Right kidney (tissue), 9 donors: Measurements from ENCODE around the gene KASH5.
A peak's percentile ranks its signal among the peaks of the same experiment; 100 is the strongest.

Experiments
- DNase-seq: peaks from one replicate; pipeline ENCODE4 v3.0.0-alpha.2; 2016
- long read RNA-seq, 8 donors: transcript quantifications; one replicate each; lab custom pipeline, GENCODE V29; 2026

The KASH5 gene
- long read RNA-seq, donor 1: 0 reads
- long read RNA-seq, donor 2: 0 reads
- long read RNA-seq, donor 3: 0 reads
- long read RNA-seq, donor 4: 0 reads
- long read RNA-seq, donor 5: 0 reads
- long read RNA-seq, donor 6: 0 reads
- long read RNA-seq, donor 7: 0 reads
- long read RNA-seq, donor 8: 0 reads

- DNase-seq: no peak
These were observed at the start of gene KASH5 for GRCh38 chr19:49387936-49388372. TSS of gene KASH5 (plus strand) at chr19:49388249. CDS start at chr19:49390884, 2,635 bp downstream.

- peak; percentile 70 for DNase-seq
These were observed 49.3 kb upstream of the KASH5 start for GRCh38 chr19:49338691-49339300.

- DNase-seq: peak; percentile 83
These were observed 48.6 kb upstream of the KASH5 start for GRCh38 chr19:49339301-49340068.

- no peak for DNase-seq
These were observed 47.8 kb upstream of the KASH5 start for GRCh38 chr19:49340069-49340864.

- DNase-seq: no peak
These were observed 47.0 kb upstream of the KASH5 start for GRCh38 chr19:49340865-49341718.

- no peak for DNase-seq
These were observed 45.7 kb upstream of the KASH5 start for GRCh38 chr19:49342291-49342721.

GRCh38 chr19:49343123-49343522 is 44.9 kb upstream of the KASH5 start:
- no peak for DNase-seq

GRCh38 chr19:49344505-49345423 is 43.3 kb upstream of the KASH5 start:
- no peak for DNase-seq

GRCh38 chr19:49347191-49347590 is 40.9 kb upstream of the KASH5 start:
- DNase-seq: no peak

- DNase-seq: no peak
These were observed 40.2 kb upstream of the KASH5 start for GRCh38 chr19:49347835-49348234.

GRCh38 chr19:49348305-49349189 is 39.5 kb upstream of the KASH5 start:
- no peak for DNase-seq

GRCh38 chr19:49349567-49349966 is 38.5 kb upstream of the KASH5 start:
- no peak for DNase-seq

- DNase-seq: no peak
These were observed 32.1 kb upstream of the KASH5 start for GRCh38 chr19:49355909-49356353.

GRCh38 chr19:49356382-49356781 is 31.7 kb upstream of the KASH5 start:
- no peak for DNase-seq

GRCh38 chr19:49357186-49357585 is 30.9 kb upstream of the KASH5 start:
- no peak for DNase-seq

GRCh38 chr19:49359851-49360820 is 27.9 kb upstream of the KASH5 start:
- no peak for DNase-seq

GRCh38 chr19:49361438-49362047 is 26.5 kb upstream of the KASH5 start:
- peak; percentile 84 for DNase-seq
